MCF 10A (cell line): ENCODE data around the gene RASD1. TPM values are rescaled to one million over a fixed set of nuclear protein-coding genes. Genes with fewer than 3 reads are reported as not detected.
A peak's percentile ranks its signal among the peaks of the same experiment; 100 is the strongest.

Experiments used
- BruUV-seq: library from RNA; stranded (reverse); fragments of 400-500 nt; replicated peaks from 2 replicates; lab custom pipeline; 2021; lab: Mats Ljungman, UMichigan
- CTCF ChIA-PET: fragments of 300-600 bp; sonication (Branson Sonifier 250); formaldehyde crosslinking; extraction: SDS; loops from one replicate; lab custom pipeline; 2021; ENCODE audit warnings: antibody characterized with exemption, inconsistent platforms; lab: Yijun Ruan, JAX
- POLR2A ChIA-PET: fragments of 300-600, 350-650 bp; sonication (Branson Sonifier 250); formaldehyde crosslinking; extraction: SDS; loops from one replicate; lab custom pipeline; 2020; ENCODE audit warnings: antibody characterized with exemption, inconsistent platforms; lab: Yijun Ruan, JAX
- DNase-seq: peaks from one replicate; pipeline ENCODE4 v3.0.0-alpha.2; 2018; ENCODE audit not compliant: unreplicated experiment
- H3K27ac Mint-ChIP-seq: one replicate; pipeline ENCODE4 v1.8.0; 2022; ENCODE audit warnings: mild to moderate bottlenecking, low read depth, mixed read lengths; ENCODE audit not compliant: unreplicated experiment
- H3K27me3 Mint-ChIP-seq: one replicate; pipeline ENCODE4 v1.8.0; 2022; ENCODE audit warnings: mixed read lengths; ENCODE audit not compliant: insufficient read depth, unreplicated experiment
- H3K36me3 Mint-ChIP-seq: one replicate; pipeline ENCODE4 v1.8.0; 2022; ENCODE audit warnings: mild to moderate bottlenecking, moderate library complexity, mixed read lengths; ENCODE audit not compliant: insufficient read depth, unreplicated experiment
- H3K4me1 Mint-ChIP-seq: one replicate; pipeline ENCODE4 v1.8.0; 2022; ENCODE audit warnings: mixed read lengths; ENCODE audit not compliant: insufficient read depth, unreplicated experiment
- H3K4me3 Mint-ChIP-seq: one replicate; pipeline ENCODE4 v1.8.0; 2022; ENCODE audit warnings: mild to moderate bottlenecking, moderate library complexity, mixed read lengths; ENCODE audit not compliant: unreplicated experiment
- H3K9me3 Mint-ChIP-seq: one replicate; pipeline ENCODE4 v1.8.0; 2022; ENCODE audit warnings: mixed read lengths; ENCODE audit not compliant: unreplicated experiment
- intact Hi-C: fragments of 100-400 bp; cut with micrococcal nuclease; formaldehyde crosslinking; loops from 2 replicates; pipeline ENCODE4 v1.14.1; 2022
- total RNA-seq: library from RNA; stranded (reverse); gene quantifications from 2 replicates; pipeline ENCODE4 v1.2.3, GENCODE V29; 2022
- TF ChIP-seq, protein P1 (sequence below): fragments of 200-600 bp; IDR thresholded peaks from one replicate; pipeline ENCODE4 v1.8.0; 2022; ENCODE audit warnings: antibody characterized with exemption, mild to moderate bottlenecking; ENCODE audit not compliant: unreplicated experiment

RASD1 gene
- total RNA-seq, 1 experiment from 2014 or later, result 0.21 TPM

DNA sequence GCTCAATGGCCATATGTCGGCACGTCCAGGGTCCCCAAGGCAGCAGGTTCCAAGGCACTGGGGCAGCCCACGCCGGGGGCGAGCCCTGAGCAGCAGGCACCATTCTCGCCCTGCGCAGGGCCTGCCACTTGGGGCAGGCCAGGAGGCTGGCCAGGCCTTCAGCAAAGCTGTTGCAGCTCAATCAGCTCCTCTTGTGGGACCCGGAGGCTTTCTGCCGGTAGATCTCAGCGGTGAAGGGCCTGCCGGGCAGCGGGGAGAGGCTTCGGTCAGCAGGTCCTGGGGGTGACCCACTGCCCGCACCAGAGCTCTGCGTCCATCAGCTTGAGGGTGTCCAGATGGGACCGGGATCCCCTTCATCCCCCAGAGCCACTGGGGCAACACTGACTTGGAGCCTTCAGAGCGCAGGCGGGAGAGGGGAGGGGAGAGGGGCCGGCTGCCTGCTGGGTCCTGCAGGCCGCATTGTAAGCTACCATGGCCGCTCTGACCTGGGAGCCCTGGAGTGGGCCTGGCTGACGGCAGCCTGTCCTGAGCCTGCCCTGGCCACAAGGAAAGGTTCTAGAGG lies 9.5 kb upstream of the RASD1 start:
- CTCF ChIA-PET, result interaction anchor here (1.2 kb wide), 1 partner anchor 8 kb away, joined by 8 read pairs; no protein-coding TSS in a partner anchor
- H3K27me3 Mint-ChIP-seq, result peaks cover 13% of the 10 kb centered on the region
- H3K4me1 Mint-ChIP-seq, result no peaks in the 10 kb centered on the region
- no peaks in the 10 kb centered on the region for H3K9me3 Mint-ChIP-seq
- POLR2A ChIA-PET, result no interaction called here
- no peak overlapping the region for H3K27ac Mint-ChIP-seq
- H3K36me3 Mint-ChIP-seq, result no peaks in the 10 kb centered on the region
- DNase-seq, result no peak
- H3K4me3 Mint-ChIP-seq, result no peak overlapping the region
- BruUV-seq, result no TSS peak
- intact Hi-C loops, result no loop called here
- TF ChIP-seq, protein P1, sequence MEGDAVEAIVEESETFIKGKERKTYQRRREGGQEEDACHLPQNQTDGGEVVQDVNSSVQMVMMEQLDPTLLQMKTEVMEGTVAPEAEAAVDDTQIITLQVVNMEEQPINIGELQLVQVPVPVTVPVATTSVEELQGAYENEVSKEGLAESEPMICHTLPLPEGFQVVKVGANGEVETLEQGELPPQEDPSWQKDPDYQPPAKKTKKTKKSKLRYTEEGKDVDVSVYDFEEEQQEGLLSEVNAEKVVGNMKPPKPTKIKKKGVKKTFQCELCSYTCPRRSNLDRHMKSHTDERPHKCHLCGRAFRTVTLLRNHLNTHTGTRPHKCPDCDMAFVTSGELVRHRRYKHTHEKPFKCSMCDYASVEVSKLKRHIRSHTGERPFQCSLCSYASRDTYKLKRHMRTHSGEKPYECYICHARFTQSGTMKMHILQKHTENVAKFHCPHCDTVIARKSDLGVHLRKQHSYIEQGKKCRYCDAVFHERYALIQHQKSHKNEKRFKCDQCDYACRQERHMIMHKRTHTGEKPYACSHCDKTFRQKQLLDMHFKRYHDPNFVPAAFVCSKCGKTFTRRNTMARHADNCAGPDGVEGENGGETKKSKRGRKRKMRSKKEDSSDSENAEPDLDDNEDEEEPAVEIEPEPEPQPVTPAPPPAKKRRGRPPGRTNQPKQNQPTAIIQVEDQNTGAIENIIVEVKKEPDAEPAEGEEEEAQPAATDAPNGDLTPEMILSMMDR, result no peak

DNA sequence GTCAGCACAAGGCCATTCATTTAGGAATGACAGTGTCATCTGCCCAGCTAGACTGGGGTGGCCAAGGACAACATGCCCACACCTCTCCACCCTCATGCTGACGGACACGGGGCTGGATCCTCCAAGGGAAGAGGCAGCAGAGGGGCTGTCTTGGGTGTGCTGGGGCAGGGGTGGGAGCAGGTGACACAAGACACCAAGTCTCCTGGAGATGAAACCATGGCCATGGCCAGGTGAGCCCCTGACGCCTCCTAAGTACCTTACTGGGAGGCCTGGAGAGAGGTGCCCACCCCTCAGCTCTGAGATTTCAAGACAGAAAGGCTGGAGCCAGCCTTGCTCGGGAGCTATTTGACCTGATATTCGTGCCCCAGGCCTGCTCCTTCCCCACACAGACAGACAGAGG lies 9.0 kb upstream of the RASD1 start:
- Mint-ChIP-seq H3K9me3 (no peaks in the 10 kb centered on the region), H3K36me3 (no peaks in the 10 kb centered on the region), H3K27me3 (peaks cover 13% of the 10 kb centered on the region), H3K4me3 (no peak overlapping the region), H3K4me1 (no peaks in the 10 kb centered on the region), H3K27ac (no peak overlapping the region)
- CTCF ChIA-PET, result interaction anchor here (1.2 kb wide), 1 partner anchor 8 kb away, joined by 8 read pairs; no protein-coding TSS in a partner anchor
- DNase-seq, result no peak
- TF ChIP-seq, protein P1, result no peak
- intact Hi-C loops, result no loop called here
- POLR2A ChIA-PET, result no interaction called here
- BruUV-seq, result no TSS peak

DNA sequence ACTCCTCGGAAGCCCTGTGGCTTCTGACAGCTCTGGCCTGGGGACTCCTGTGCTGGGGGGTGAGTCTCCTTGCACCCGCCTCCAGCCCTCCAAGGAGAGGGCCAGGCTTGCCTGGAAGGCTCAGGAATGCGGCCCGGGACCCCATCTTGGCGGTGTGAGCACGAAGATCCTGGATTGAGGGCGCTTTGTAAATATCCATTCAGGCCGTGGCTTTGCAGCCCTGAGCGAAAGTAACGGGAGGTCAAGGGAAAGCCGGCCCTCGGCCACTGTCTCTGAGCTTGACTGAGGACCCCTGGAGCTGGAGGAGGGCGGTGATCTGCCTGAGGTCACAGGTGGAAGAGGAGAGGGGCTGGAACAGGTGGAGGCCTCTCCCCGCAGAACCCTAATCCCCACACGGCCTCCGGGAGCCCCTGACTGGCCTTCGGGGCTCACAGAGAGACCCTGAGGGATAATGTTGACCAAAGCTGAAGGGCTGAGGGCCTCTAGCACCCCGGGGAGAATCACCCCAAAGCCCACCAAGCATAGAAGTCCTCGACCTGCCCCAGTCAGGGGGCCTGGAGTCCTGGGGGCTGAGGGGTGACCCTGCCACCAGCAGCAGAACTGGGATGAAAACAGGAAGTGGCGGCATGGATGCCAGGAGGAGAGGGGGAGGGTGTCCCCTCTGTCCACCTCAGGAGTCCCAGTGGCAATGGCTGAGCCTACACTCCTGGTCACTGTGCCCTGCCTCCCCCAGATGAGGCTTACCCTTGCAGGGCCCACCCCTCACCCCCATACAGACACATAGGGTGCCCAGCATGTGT lies 8.3 kb upstream of the RASD1 start:
- no TSS peak for BruUV-seq
- intact Hi-C loops, result no loop called here
- no peak overlapping the region for H3K4me3 Mint-ChIP-seq
- H3K27ac Mint-ChIP-seq, result no peak overlapping the region
- H3K9me3 Mint-ChIP-seq, result no peaks in the 10 kb centered on the region
- H3K27me3 Mint-ChIP-seq, result peaks cover 13% of the 10 kb centered on the region
- no peaks in the 10 kb centered on the region for H3K36me3 Mint-ChIP-seq
- H3K4me1 Mint-ChIP-seq, result no peaks in the 10 kb centered on the region
- ChIA-PET POLR2A (interaction anchor here (0.6 to 0.7 kb wide), 2 partner anchors 135 to 171 kb away, joined by 3 read pairs; no protein-coding TSS in a partner anchor), CTCF (interaction anchor here (1.2 kb wide), 1 partner anchor 7 kb away, joined by 8 read pairs; no protein-coding TSS in a partner anchor)
- TF ChIP-seq, protein P1, result no peak
- DNase-seq, result no peak

DNA sequence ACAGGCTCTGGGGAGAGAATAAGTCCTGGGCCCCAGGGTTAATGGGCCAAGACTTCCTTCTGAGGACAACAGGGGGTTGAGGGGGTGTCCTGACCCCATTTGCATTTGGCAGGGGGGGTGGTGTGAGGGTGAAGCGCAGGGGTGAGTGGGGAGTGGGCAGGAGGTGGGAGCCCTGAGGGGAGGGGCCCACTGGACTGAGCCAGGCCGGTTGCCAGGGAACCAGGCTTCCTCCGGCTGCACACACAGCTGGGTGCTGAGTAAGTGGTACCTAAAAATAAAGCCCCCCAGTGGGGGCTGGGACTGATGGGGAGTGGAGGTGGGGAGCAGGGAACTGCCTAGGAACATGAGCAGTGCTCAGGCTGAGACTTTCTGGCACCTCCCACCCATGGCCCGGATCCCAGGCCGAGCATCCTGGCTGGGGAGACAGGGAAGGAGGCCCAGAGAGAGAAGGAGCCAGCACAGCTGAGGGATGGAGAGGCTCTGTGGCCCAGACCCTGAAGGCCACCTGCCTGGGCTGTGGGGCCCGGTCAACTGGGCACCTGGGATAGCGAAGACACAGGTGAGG lies 7.5 kb upstream of the RASD1 start:
- Mint-ChIP-seq H3K36me3 (no peaks in the 10 kb centered on the region), H3K4me3 (no peak overlapping the region), H3K27ac (peak overlapping the region; percentile 7), H3K4me1 (no peaks in the 10 kb centered on the region), H3K9me3 (no peaks in the 10 kb centered on the region), H3K27me3 (peaks cover 13% of the 10 kb centered on the region)
- no peak for DNase-seq
- intact Hi-C loops, result no loop called here
- TF ChIP-seq, protein P1, result no peak
- CTCF ChIA-PET, result no interaction called here
- POLR2A ChIA-PET, result interaction anchor here (0.6 kb wide), 1 partner anchor 172 kb away, joined by 3 read pairs; no protein-coding TSS in a partner anchor
- BruUV-seq, result no TSS peak
